Measurements from ENCODE around the gene TMEM209.
A peak's percentile ranks its signal among the peaks of the same experiment; 100 is the strongest.

TMEM209 gene

DNA sequence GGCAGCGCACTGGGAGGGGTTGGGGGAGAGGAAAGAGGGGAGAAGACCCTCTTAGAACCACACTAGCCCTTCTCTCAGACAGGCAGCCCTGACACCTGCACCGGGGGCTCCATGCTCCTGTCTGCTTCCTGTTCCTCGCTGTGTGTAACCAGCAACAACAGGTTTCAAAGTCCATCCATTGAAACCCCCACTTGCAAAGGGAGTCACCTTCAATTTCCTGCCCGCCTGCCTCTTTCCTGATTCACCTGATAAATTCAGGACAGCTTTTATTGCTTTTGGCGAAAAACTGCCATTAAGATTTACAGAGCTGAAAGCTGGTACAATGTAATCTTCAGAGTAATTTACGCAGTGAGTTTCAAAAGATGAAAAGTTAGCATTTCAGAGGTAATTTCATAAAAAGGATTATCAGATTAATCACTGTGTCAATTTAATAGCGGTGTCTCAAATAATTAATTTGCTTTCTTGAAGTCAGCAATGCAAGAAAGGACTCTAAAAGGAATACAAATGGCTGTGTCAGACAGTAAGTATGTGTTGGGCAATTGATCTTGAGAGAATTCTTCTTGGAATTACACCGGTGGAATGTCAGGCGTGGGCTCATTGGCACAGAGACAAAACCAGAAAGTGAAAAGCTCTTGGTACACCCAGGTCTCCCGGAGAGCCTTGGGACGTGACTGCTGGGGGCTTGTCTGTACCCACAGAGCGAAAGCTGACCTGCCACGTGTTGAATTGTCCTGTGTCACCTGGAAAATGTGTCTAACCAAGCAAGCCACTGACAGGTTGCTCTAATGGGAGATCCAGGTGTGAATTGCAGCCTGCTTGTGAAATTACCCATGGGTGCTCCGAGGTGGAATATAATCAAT, 60.7 kb downstream of the TMEM209 start:
- H3K27ac ChIP-seq, result peak overlapping the region; percentile 55
- TF ChIP-seq, protein P1, sequence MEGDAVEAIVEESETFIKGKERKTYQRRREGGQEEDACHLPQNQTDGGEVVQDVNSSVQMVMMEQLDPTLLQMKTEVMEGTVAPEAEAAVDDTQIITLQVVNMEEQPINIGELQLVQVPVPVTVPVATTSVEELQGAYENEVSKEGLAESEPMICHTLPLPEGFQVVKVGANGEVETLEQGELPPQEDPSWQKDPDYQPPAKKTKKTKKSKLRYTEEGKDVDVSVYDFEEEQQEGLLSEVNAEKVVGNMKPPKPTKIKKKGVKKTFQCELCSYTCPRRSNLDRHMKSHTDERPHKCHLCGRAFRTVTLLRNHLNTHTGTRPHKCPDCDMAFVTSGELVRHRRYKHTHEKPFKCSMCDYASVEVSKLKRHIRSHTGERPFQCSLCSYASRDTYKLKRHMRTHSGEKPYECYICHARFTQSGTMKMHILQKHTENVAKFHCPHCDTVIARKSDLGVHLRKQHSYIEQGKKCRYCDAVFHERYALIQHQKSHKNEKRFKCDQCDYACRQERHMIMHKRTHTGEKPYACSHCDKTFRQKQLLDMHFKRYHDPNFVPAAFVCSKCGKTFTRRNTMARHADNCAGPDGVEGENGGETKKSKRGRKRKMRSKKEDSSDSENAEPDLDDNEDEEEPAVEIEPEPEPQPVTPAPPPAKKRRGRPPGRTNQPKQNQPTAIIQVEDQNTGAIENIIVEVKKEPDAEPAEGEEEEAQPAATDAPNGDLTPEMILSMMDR (conservative IDR thresholded peaks at IDR 0.05), result no peak

GRCh38 chr7:130143986-130144311, 61.3 kb downstream of the TMEM209 start:
- H3K27ac ChIP-seq, result peak overlapping the region; percentile 55
- TF ChIP-seq, protein P1 (conservative IDR thresholded peaks at IDR 0.05), result no peak

GRCh38 chr7:130143334-130143732, 61.9 kb downstream of the TMEM209 start:
- TF ChIP-seq, protein P1 (conservative IDR thresholded peaks at IDR 0.05), result no peak
- H3K27ac ChIP-seq, result peak overlapping the region; percentile 90; the same call in 1 of the 2 replicates

- peak overlapping the region; percentile 90 for H3K27ac ChIP-seq
- TF ChIP-seq, protein P1 (conservative IDR thresholded peaks at IDR 0.05), result no peak
These were observed 62.4 kb downstream of the TMEM209 start for GRCh38 chr7:130142654-130143333.

- TF ChIP-seq, protein P1 (conservative IDR thresholded peaks at IDR 0.05), result no peak
- peak overlapping the region; percentile 90 for H3K27ac ChIP-seq
These were observed 63.1 kb downstream of the TMEM209 start for GRCh38 chr7:130141884-130142653.

DNA sequence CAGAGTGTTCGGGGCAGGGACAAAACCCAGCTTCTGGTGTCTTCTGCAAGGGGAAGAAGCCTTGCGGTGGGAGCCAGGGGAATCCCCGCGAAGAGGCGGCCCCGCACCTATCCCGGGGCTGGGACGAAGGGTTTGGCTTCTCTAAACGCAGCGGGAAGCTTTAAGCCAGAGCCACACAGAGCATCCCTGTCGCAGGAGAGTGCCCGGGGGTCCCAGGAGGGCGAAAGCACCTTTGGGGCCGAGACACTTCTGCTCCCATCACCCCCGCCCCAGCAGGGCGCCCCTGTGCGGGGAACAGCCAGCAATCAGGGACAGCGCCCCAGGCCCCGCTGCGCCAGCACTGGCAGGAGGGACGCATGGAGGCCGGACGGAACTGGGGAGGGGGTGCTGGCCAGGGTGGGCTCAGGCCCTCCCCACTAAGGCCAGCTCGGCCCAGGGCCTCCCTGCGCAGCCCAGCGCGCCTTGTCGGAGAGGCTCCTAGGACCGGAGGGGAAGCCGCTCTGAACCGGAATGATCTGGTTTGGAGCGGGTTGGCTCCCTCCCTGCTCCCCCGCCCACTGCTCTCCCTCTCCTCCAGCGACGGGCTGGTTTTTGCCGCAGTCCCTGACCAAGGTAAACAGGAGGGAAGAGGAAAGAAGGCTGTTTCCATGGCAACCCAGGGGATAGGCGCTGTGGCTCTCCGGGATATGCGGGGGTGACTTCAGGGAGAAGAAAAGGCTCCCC, 63.9 kb downstream of the TMEM209 start:
- TF ChIP-seq, protein P1 (conservative IDR thresholded peaks at IDR 0.05), result peak; percentile 18; the same call in 1 of the 2 replicates
- peak overlapping the region; percentile 90 for H3K27ac ChIP-seq
